ENCODE results near the gene PIAS3.
"Not testable (repeated sequence)": the region's sequence is repeated elsewhere in the genome, so short reads cannot be mapped to it uniquely, and the experiment has no call there.

Gene PIAS3

DNA sequence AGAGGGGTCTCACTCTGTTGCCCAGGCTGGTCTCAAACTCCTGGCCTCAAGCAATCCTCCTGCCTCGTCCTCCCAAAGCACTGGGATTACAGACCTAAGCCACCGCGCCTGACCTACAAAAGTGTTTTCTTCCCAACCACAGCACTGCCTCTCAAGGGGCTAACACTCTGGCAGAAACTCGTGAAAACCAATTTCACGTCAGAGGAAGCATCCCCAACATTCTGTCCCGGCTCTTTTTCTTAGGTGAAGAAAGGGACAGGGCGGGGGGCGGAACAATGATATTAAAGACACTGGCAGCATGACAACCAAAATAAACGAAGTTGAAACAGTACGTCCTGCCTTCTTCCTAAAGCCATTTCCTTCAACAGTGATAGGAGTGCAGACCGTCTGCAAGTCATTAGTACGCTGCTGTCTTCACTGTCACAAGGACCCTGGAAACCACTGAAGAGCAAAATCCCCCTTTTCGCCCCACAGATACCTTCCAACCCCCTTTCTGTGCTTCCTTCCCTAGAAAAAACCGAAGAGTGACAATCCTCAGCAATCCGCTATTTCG lies 36.0 kb downstream of the PIAS3 start:
- not testable (repeated sequence) for DNase-seq

DNA sequence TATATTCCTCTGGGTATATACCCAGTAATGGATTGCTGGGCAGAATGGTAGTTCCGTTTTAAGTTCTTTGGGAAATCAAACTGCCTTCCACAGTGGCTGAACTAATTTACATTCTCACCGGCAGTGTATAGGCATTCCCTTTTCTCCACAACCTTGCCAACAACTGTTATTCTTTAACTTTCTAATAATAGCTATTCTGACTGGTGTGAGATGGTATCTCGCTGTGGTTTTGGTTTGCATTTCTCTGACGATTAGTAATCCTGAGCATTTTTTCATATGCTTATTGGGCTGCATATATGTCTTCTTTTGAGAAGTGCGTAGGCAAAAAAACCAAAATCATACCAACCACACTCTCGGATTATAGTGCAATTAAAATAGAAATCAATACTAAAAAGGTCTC lies 40.8 kb downstream of the PIAS3 start:
- DNase-seq, result not testable (repeated sequence)

DNA sequence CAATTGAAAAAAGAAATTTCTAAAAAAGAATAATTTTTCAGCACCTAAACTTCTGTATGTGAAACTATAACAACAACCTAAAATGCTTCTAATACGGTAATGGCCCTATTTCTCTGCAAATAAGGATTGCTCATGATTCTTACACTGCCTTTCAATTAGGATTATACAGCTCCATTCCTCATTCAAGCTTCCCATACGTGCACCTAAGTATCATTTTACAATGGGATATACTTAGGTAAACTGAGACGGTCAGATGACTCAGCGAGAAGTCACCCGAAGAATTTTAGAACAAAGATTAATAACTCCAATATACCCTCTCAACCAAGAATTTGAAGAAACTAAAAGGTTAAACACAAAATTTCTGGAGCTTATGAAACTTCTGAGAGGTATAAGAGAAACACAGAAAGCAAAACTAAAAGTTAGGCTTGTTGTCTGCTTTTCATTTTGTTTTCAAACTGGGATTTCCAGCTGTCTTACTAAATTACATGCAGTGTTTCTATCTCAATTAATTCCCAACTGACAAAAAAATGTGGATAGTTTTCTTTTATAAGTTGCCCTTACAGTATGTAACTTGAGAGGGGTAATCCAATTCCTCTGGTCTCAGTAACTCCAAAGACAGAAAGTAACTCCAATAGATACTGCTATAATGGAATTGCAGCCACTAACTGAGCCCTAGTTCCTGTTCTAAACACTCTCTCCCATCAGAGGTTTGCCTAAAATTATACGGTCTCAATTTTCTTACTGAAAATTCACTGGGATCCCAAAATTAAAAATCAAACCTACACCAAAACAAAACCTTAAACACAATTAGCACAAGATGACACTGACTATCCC lies 45.7 kb downstream of the PIAS3 start:
- DNase-seq, result not testable (repeated sequence)

DNA sequence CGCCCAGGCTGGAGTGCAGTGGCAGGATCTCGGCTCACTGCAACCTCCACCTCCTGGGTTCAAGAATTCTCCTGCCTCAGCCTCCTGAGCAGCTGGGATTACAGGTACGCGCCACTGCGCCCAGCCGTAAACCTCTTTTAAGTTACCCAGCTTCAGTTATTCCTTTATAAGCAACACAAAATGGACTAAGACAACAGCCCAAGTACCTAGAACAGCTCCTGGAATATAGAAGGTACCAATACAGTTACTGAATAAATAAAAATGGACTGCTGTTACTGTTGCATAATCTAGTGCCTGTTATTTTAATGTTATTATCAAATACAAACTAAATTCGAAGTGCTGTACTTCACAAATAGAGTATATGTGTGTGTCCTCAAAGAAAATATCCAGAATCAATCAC lies 52.0 kb downstream of the PIAS3 start:
- no peak for DNase-seq

DNA sequence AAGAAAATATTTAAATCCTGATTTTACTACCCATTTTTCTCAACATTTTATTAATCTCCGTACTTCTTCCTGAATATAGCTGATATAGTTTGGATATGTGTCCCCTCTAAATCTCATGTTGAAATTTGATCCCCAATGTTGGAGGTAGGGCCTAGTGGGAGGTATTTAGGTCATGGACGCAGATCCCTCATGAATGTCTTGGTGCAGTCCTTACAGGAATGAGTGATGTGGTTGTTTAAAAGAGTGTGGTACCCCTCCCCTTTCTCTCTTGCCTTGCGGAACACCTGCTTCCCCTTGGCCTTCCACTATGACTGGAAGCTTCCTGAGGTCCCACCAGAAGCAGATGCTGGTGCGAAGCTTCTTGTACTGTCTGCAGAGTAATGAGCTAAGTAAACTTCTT lies 52.5 kb downstream of the PIAS3 start:
- no peak for DNase-seq

DNA sequence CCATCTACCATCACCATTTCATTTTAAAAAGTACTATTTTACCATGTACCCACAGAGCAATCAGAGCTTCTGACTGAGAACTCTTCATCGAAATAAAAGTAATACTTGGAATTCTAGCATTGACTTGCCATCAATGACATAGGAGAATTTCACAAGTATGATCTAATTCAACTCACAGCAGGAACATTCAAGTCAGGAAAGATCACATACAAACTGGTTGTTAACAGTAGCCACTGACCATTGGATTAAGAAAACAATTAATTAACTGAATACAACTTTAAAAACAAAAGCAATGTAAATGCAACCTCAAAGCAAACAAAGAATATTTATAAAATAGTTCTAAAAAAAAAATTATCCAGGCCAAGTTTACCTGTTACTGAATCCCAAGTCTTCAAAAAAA lies 53.8 kb downstream of the PIAS3 start:
- no peak for DNase-seq

DNA sequence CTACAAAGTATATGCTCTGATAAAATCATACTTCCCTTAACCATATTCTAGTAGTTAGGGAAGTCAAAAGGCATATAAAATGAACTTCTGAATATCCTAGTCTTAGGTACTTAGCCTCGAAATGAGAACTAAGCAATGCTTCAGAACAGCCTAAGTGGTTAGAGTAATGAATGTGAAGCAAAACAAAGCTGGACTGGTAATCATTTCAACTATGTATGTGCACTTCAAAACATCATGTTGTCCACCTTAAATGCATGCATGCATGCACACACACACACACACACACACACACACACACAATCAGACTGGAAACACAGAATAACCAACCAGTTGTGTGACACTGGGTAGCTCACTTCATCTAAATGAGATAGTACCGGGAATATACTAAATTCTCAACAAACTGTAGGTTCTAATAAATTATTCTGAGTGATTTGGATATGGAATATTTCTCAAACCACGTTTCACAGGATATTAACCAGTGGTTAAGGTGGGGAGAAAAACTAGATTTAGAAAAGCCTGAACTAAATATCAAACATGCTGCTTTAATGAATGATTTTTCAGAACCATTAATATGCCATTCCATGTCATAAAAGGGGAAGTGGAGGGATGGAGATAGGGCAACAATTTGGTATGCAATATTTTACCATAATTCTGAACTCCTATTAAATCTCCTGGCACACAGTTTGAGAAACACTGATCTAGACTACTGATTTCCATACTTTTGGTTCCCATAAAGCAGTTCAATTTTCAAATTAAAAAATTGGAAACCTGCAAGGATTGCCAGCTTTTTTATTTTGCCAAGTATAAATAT lies 54.4 kb downstream of the PIAS3 start:
- no peak for DNase-seq

DNA sequence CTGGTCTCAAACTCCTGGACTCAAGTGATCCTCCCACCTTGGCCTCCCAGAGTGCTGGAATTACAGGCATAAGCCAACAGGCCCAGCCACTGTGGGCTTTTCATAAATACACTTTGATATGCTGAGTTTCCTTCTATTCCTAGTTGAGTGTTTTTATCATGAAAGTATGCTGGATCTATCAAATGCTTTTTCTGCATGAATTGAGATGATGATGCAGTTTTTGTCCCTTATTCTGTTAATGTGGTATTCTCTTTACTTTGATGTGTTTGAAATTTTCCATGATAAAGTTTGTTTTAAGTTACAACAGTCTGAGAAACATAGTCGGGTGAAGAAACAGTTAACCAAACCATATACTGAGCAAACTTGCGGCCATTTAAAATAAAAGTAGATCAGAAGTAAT lies 59.1 kb downstream of the PIAS3 start:
- no peak for DNase-seq

Measured in activated gamma-delta T cell treated with Interleukin-2 at 50 U/mL for 16 hours (primary cell).